CD4-positive, alpha-beta T cell treated with Interleukin-10 for 1 hour (primary cell): Measurements from ENCODE around the gene SEC63.
A peak's percentile ranks its signal among the peaks of the same experiment; 100 is the strongest.
"Not testable (repeated sequence)": the region's sequence is repeated elsewhere in the genome, so short reads cannot be mapped to it uniquely, and the experiment has no call there.

Experiments used
- DNase-seq: peaks from one replicate; pipeline ENCODE4 v3.0.0-alpha.2; 2020

Gene SEC63

GRCh38 chr6:107957909-107958688, at the start of gene SEC63:
TSS of gene SEC63 (minus strand) at chr6:107958208. CDS start at chr6:107958009, 199 bp downstream.
- peak; percentile 98 for DNase-seq

GRCh38 chr6:108005961-108006360, 48.0 kb upstream of the SEC63 start:
- DNase-seq, result no peak

- DNase-seq, result no peak
Measured at GRCh38 chr6:108004861-108005260, 46.9 kb upstream of the SEC63 start.

- DNase-seq, result no peak
Measured at GRCh38 chr6:108002365-108003221, 44.6 kb upstream of the SEC63 start.

GRCh38 chr6:108001696-108002231, 43.8 kb upstream of the SEC63 start:
- DNase-seq, result no peak

- DNase-seq, result not testable (repeated sequence)
Measured at GRCh38 chr6:108000259-108000658, 42.3 kb upstream of the SEC63 start.

- no peak for DNase-seq
Measured at GRCh38 chr6:107999341-107999740, 41.3 kb upstream of the SEC63 start.

- no peak for DNase-seq
Measured at GRCh38 chr6:107991772-107992550, 34.0 kb upstream of the SEC63 start.

- no peak for DNase-seq
Measured at GRCh38 chr6:107991061-107991460, 33.1 kb upstream of the SEC63 start.

- not testable (repeated sequence) for DNase-seq
Measured at GRCh38 chr6:107990587-107990986, 32.6 kb upstream of the SEC63 start.

- no peak for DNase-seq
Measured at GRCh38 chr6:107989166-107990094, 31.4 kb upstream of the SEC63 start.

GRCh38 chr6:107988570-107988969, 30.6 kb upstream of the SEC63 start:
- DNase-seq, result no peak

- DNase-seq, result no peak
Measured at GRCh38 chr6:107987805-107988204, 29.8 kb upstream of the SEC63 start.

- no peak for DNase-seq
Measured at GRCh38 chr6:107985701-107986100, 27.7 kb upstream of the SEC63 start.

GRCh38 chr6:107983811-107984210, 25.8 kb upstream of the SEC63 start:
- DNase-seq, result no peak

GRCh38 chr6:107982486-107982885, 24.5 kb upstream of the SEC63 start:
- DNase-seq, result no peak

GRCh38 chr6:107981695-107982094, 23.7 kb upstream of the SEC63 start:
- DNase-seq, result no peak

GRCh38 chr6:107977283-107977682, 19.3 kb upstream of the SEC63 start:
- peak; percentile 4 for DNase-seq

- no peak for DNase-seq
Measured at GRCh38 chr6:107976155-107976783, 18.3 kb upstream of the SEC63 start.

GRCh38 chr6:107973594-107973993, 15.6 kb upstream of the SEC63 start:
- DNase-seq, result no peak

GRCh38 chr6:107972413-107973096, 14.5 kb upstream of the SEC63 start:
- DNase-seq, result no peak
